Non-pigmented ciliary epithelial cell (primary cell): ENCODE results near the gene SPON1.
"Not testable (repeated sequence)": the region's sequence is repeated elsewhere in the genome, so short reads cannot be mapped to it uniquely, and the experiment has no call there.

Experiments used
- DNase-seq: peaks from one replicate; pipeline ENCODE4 v3.0.0-alpha.2; 2010; ENCODE audit warnings: low read depth

SPON1 gene

GRCh38 chr11:13984616-13985450 is 22.3 kb downstream of the SPON1 start:
- DNase-seq: peak; percentile 54

DNA sequence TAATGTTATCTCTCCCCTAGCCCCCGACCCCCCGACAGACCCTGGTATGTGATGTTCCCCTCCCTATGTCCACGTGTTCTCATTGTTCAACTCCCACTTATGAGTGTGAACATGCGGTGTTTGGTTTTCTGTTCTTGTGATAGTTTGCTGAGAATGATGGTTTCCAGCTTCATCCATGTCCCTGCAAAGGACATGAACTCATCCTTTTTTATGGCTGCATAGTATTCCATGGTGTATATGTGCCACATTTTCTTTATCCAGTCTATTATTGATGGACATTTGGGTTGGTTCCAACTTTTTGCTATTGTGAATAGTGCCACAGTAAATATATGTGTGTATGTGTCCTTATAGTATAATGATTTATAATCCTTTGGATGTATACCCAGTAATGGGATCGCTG is 24.2 kb downstream of the SPON1 start:
- DNase-seq: not testable (repeated sequence)

DNA sequence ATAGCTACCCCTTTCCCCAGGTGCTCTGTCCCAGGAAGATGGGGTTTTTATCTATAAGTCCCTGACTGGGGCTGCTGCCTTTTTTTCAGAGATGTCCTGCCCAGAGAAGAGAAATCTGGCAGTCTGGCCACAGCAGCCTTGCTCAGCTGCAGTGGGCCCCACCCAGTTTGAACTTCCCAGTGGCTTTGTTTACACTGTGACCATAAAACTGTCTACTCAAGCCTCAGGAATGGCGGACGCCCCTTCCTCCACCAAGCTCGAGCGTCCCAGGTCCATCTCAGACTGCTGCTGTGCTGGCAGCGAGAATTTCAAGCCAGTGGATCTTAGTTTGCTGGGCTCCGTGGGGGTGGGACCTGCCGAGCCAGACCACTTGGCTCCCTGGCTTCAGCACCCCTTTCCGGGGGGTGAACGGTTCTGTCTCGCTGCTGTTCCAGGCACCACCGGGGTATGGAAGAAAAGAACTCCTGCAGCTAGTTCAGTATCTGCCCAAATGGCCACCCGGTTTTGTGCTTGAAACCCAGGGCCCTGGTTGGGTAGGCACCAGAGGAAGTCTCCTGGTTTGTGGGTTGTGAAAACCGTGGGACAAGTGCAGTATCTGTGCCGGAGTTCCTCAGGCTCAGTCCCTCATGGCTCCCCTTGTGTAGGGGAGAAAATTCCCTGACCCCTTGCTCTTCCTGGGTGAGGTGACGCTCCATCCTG is 29.8 kb downstream of the SPON1 start:
- DNase-seq: not testable (repeated sequence)

DNA sequence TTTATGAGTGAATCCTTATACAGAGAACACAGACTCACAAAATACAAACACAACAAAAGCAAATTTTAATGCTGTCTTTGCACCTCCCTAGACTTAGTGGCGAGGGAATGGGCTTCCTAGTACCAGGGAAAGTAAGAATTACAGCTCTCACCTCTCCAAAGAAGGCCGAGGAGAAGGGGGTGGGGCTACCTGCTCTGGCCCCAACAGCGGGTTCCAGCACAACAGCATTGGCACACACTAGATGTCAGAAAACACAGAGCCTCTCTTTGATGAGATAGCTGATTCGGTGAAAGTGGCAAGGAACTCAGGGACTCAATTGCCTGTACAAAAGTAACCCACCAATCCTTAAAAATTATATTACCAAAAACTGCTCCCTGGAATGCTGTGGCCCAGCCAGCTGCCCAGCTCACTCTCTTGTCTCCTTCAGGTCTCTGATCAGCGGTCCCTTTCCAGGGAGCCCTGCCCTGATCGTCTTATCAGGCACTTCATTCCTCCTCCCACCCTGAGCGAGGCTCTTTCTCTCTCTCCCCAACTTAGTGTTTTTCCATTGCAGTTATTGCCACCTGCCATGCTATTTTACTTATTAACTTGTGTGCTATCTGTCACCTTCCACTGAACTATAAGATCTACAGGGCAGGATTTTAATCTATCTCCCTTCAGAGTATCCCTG is 30.7 kb downstream of the SPON1 start:
- DNase-seq: no peak

GRCh38 chr11:13997881-13998280 is 35.4 kb downstream of the SPON1 start:
- no peak for DNase-seq

DNA sequence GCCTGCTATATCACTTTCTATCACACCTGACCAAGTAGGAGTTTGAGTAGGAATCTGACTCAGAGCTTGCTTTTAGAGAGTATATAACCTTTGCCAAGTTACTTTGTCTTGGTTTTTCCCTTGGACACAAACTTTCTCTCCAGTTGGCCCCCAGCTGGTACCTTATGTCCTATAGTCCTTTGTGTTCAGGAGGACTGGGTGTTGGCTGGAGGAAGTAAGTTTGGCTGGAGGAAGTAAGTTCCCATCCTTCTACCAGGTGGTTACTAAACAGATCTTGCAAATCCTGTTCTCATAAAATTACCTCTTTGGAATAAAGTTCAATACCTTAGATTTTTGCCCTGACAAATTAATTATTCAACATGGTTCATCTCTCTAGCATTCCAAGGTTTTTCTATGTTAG is 37.2 kb downstream of the SPON1 start:
- no peak for DNase-seq

- DNase-seq: no peak
These were observed 39.1 kb downstream of the SPON1 start for GRCh38 chr11:14001597-14001996.

DNA sequence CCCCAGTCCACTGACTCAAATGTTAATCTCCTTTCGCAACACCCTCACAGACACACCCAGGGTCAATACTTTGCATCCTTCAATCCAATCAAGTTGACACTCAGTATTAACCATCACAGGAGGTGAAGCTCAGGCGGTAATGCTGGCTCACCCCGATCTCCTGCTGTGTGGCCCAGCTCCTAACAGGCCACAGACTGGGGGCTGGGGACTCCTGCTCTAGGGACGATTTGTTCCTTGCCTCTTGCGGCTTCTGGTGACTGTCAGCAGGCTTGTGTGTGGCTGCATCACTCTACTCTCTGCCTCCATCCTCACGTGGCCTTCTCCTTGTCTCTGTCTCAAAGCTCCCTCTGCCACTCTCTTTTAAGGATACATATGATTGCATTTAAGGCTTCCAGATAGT is 45.0 kb downstream of the SPON1 start:
- no peak for DNase-seq

DNA sequence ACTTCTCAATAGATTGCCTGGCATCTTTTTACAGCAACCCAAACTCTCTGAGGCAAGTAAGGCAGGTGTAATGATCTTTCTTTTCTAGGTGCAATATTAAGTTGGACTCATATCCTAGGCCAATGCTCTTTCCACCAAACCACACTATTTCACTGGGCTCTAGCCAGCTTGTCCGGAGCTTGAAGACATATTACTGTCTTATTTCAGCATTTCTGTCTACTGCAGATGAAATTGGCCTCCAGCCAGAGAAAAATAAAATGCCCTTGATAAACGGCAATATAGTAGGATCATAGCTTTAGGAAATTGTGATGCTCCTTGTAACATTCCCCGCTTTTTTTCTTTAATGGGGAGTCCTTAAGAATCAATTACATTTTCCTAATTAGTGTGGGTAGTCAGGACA is 48.1 kb downstream of the SPON1 start:
- DNase-seq: no peak

- DNase-seq: no peak
These were observed 50.3 kb downstream of the SPON1 start for GRCh38 chr11:14012846-14013245.

DNA sequence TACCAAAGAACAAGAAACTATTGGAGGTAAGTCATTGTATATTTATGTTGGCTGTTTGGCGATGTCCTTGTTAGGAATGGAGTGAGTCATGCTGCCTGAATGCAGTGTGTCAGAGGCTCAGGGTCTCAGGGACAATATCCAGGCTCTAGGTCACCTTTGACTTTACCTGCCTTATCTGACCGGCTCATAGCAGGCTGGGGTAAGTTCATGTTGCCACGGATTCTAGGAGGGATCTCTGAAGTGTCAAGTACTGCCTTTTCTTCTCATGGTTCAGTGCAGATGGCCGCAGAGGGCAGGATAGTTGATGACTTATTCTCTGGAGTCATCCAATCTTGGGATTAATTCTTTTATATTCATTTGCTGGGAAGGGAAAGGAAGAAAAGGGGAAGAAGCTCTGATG is 53.2 kb downstream of the SPON1 start:
- no peak for DNase-seq

GRCh38 chr11:14018441-14018840 is 55.9 kb downstream of the SPON1 start:
- DNase-seq: no peak

DNA sequence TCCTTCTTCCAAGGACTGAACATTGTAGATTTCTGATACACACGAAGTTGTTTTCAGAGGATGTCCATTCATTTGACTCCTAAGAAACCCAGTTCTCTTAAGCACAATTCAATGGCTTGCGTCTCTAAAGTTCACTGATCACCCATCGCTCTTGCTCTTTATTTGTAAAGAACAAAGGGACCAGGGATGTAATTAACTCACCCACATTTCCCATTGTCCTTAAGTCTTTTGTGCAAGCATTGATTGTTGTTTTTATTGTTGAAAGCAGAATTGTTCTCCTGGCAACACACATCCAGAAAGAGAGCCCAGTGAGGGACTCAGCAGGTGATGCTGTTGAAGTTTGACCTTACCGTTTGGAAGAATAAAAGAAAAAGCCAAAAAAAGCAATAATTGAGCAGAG is 59.2 kb downstream of the SPON1 start:
- no peak for DNase-seq

GRCh38 chr11:14022251-14022650 is 59.7 kb downstream of the SPON1 start:
- no peak for DNase-seq

DNA sequence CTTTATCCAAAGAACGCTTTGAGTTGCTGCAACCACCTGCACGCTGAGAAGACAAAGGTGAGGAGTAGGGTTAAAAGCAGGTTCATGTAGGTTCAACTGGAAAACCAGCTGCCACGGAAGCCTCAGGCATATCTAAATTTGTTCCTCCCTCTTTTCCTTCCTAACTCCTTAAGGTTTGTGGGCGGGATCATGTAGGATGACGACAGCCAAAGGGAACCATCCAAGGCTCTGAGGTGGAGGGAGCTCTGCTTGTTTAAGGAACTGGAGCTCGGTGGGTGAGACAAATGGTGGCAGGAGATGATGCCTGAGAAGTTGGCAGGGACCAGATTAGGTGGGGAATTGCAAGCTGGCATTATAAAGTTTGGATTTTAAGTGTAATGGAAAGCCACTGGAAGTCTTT is 60.3 kb downstream of the SPON1 start:
- DNase-seq: no peak

DNA sequence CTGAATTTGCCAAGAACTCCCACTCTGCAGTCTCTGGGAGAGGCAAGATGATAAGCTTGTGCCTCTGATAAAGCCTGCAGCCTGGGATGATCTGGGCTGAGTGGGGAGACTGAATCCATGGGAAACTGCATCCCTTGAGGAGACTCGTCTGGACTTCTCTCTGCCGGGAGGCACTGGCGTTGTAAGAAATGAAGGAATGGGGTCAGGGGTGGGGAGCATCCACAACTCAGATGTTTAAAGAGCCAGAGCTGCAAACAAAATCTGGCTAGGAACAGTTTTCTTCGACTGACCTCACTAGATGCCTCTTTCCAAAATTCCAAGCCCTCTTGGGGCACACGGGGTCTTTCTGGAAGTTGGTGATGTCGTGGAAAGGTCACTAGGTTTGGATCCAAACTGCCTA is 64.4 kb downstream of the SPON1 start:
- no peak for DNase-seq

DNA sequence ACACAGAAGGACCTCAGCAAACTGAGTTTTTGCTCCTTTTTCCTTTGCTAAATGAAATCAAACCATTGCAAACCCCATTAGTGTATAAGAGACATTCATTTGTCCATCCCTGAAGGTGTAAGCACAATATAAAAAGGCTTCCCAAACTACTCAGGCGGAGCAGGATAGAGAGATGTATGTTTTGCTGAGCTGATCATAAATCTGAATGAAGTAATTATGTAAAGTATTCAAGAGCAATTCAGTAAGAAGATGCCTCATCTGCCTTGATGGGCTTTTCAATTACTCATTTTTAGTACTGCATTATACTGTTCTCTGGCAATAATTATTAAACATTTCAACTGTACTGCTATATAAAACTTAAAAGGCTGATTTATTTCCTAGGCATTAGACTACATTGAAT is 65.0 kb downstream of the SPON1 start:
- DNase-seq: no peak

- DNase-seq: no peak
These were observed 66.9 kb downstream of the SPON1 start for GRCh38 chr11:14029440-14029839.

DNA sequence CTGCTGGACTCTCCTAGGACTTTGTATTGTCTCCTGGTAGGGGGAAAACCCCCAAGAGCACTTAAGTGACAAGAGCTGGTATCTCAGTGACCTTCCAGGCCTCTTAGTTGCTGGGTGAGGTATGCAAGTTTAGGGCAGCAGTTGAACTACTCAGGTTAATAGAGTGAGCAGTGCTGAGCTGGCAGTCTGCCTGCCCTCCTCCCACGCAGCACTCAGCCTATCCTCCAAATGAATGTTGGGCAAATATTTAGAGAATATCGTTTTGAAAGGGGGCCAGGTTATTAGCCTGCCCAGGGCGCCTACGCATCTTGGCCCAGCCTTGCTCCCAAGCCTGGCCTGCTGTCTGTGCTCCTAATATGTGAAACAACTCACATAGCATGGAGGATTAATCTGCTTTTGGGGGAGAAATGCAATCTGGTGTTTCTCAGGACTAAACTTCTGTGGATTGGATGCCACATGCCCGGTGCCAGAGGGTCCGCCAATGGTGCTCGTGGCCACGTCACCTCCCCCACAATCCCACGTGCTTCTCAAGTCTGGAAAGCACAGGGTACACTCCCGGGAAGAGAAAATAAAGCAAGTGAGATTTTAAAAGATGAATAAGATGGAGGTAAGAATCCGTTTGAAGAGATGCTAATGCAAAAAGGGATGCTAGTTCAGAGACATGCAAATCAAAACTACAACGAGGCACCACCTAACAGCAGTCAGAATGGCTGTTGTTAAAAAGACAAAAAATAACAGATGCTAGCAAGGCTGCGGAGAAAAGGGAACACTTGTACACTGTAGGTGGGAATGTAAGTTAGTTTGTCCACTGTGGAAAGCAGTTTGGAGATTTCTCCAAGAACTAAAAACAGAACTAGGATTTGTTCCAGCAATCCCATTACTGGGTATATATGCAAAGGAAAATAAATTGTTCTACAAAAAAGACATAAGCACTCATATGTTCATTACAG is 67.7 kb downstream of the SPON1 start:
- no peak for DNase-seq

- DNase-seq: not testable (repeated sequence)
These were observed 73.0 kb downstream of the SPON1 start for GRCh38 chr11:14035526-14035925.

DNA sequence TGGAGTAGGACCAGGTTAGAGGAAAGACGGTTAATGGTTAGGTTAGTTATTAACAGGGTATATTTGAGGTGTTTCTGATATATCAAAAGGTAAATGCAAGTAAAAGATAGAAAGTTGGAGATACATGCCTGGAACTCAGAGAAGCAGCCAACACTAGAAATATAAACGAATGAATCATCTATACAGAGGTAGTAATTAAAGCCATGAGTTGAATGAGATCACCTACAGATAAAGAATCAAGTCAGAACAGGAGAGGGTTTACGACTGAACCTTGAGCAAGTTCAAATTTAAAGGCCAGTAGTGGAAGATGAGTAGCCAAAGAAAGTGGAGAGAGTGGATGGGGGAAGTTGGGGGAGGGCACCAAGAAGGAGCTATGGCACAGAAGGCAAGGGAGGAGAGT is 73.9 kb downstream of the SPON1 start:
- DNase-seq: no peak

- no peak for DNase-seq
These were observed 78.5 kb downstream of the SPON1 start for GRCh38 chr11:14041040-14041439.
